ENCODE data around the gene PREPL. TPM values are rescaled to one million over a fixed set of nuclear protein-coding genes. Genes with fewer than 3 reads are reported as not detected.

Gene PREPL
- polyA plus RNA-seq, 1 donor (not counting 4 experiments of a cell fraction or from before 2014, with no cell fraction given), result 36.4 TPM

GRCh38 chr2:44377486-44377885 is 16.2 kb upstream of the PREPL start:
- Histone ChIP-seq H3K27ac (ENCODE audit: control insufficient read depth, insufficient read depth, low read length) (no peak overlapping the region), H3K9me1 (ENCODE audit: control insufficient read depth, extremely low read depth, insufficient read depth, low read length) (no peaks in the 10 kb centered on the region), H3K4me1 (ENCODE audit: control insufficient read depth, extremely low read depth, insufficient read depth, low read length) (no peaks in the 10 kb centered on the region), H3K79me2 (ENCODE audit: control insufficient read depth, insufficient read depth, low read length) (no peaks in the 10 kb centered on the region), H3K4me3 (ENCODE audit: control insufficient read depth in 2 of 3, extremely low read depth in 1 of 3, insufficient read depth in 2 of 3, low read depth in 1 of 3, low read length in 3 of 3) (no peak overlapping the region), H3K27me3 (ENCODE audit: control insufficient read depth, extremely low read depth, insufficient read depth, low read length) (no peaks in the 10 kb centered on the region), H2AFZ (ENCODE audit: control insufficient read depth, low read length) (no peak overlapping the region), H3K4me2 (ENCODE audit: control insufficient read depth, extremely low read depth, insufficient read depth, low read depth, low read length) (no peak overlapping the region), H3K9me3 (ENCODE audit: control insufficient read depth, low read depth, low read length) (no peaks in the 10 kb centered on the region), H3K36me3 (ENCODE audit: control insufficient read depth in 2 of 2, extremely low read depth in 1 of 2, insufficient read depth in 2 of 2, low read length in 2 of 2) (peaks cover 0 to 2% of the 10 kb centered on the region in 2 experiments), H4K20me1 (ENCODE audit: control insufficient read depth, extremely low read depth, insufficient read depth, low read length) (no peaks in the 10 kb centered on the region), H3K9ac (ENCODE audit: control insufficient read depth, extremely low read depth, insufficient read depth, low read length) (no peak overlapping the region)
- dilution Hi-C loops (cut with MboI; ENCODE audit: extremely low pct_ligation_motif_present, low sequenced_read_pairs), result no loop called here
- FAIRE-seq (no peak), DNase-seq (ENCODE audit: low read depth, low spot score) (no peak)
- TF ChIP-seq EZH2 (IDR thresholded peaks at IDR 0.05; ENCODE audit: low read length) (no peak), CTCF (optimal IDR thresholded peaks at IDR 0.05 in 1 of 3, IDR thresholded peaks at IDR 0.05 in 1 of 3, conservative IDR thresholded peaks at IDR 0.05 in 1 of 3; ENCODE audit: extremely low read depth in 1 of 3, insufficient read depth in 2 of 3, low read length in 3 of 3) (no peak)

- TF ChIP-seq CTCF (optimal IDR thresholded peaks at IDR 0.05 in 1 of 3, IDR thresholded peaks at IDR 0.05 in 1 of 3, conservative IDR thresholded peaks at IDR 0.05 in 1 of 3; ENCODE audit: extremely low read depth in 1 of 3, insufficient read depth in 2 of 3, low read length in 3 of 3) (no peak), EZH2 (IDR thresholded peaks at IDR 0.05; ENCODE audit: low read length) (no peak)
- no peak for DNase-seq (ENCODE audit: low read depth, low spot score)
- dilution Hi-C loops (cut with MboI; ENCODE audit: extremely low pct_ligation_motif_present, low sequenced_read_pairs), result no loop called here
These were observed 11.0 kb upstream of the PREPL start for GRCh38 chr2:44372246-44372645.

More at GRCh38 chr2:44372246-44372645, 11.0 kb upstream of the PREPL start:
- H3K4me2 ChIP-seq (ENCODE audit: control insufficient read depth, extremely low read depth, insufficient read depth, low read depth, low read length), result no peak overlapping the region
- no peaks in the 10 kb centered on the region for H4K20me1 ChIP-seq (ENCODE audit: control insufficient read depth, extremely low read depth, insufficient read depth, low read length)
- H3K27ac ChIP-seq (ENCODE audit: control insufficient read depth, insufficient read depth, low read length), result no peak overlapping the region
- H3K4me1 ChIP-seq (ENCODE audit: control insufficient read depth, extremely low read depth, insufficient read depth, low read length), result no peaks in the 10 kb centered on the region
- H2AFZ ChIP-seq (ENCODE audit: control insufficient read depth, low read length), result no peak overlapping the region
- H3K4me3 ChIP-seq (ENCODE audit: control insufficient read depth in 2 of 3, extremely low read depth in 1 of 3, insufficient read depth in 2 of 3, low read depth in 1 of 3, low read length in 3 of 3), result no peak overlapping the region
- no peaks in the 10 kb centered on the region for H3K9me1 ChIP-seq (ENCODE audit: control insufficient read depth, extremely low read depth, insufficient read depth, low read length)
- FAIRE-seq, result no peak
- peaks cover 0 to 2% of the 10 kb centered on the region in 2 experiments for H3K36me3 ChIP-seq (ENCODE audit: control insufficient read depth in 2 of 2, extremely low read depth in 1 of 2, insufficient read depth in 2 of 2, low read length in 2 of 2)
- no peaks in the 10 kb centered on the region for H3K9me3 ChIP-seq (ENCODE audit: control insufficient read depth, low read depth, low read length)
- H3K9ac ChIP-seq (ENCODE audit: control insufficient read depth, extremely low read depth, insufficient read depth, low read length), result no peak overlapping the region
- H3K27me3 ChIP-seq (ENCODE audit: control insufficient read depth, extremely low read depth, insufficient read depth, low read length), result no peaks in the 10 kb centered on the region
- H3K79me2 ChIP-seq (ENCODE audit: control insufficient read depth, insufficient read depth, low read length), result peaks cover 13% of the 10 kb centered on the region

Measured in keratinocyte (primary cell).